Breast epithelium (tissue), 3 donors: ENCODE data around the gene PLA2G2A.

Experiments used
- POLR2A ChIP-seq: fragments of 450-650 bp; IDR thresholded peaks from one replicate; pipeline ENCODE4 v1.6.1; 2016; ENCODE audit warnings: antibody characterized with exemption, mild to moderate bottlenecking, moderate library complexity
- POLR2AphosphoS5 ChIP-seq, 3 donors: sonication (generic); formaldehyde crosslinking; IDR thresholded peaks; one replicate each; pipeline ENCODE4 v1.6.1; 2017; ENCODE audit warnings: antibody characterized with exemption in 3 of 3
- TF ChIP-seq, protein P1 (sequence below), 3 donors: fragments of 450-650 bp; IDR thresholded peaks; one replicate each; pipeline ENCODE4 v1.5.1; 2016 to 2017; ENCODE audit warnings: antibody characterized with exemption in 3 of 3, mild to moderate bottlenecking in 3 of 3, moderate library complexity in 3 of 3

DNA sequence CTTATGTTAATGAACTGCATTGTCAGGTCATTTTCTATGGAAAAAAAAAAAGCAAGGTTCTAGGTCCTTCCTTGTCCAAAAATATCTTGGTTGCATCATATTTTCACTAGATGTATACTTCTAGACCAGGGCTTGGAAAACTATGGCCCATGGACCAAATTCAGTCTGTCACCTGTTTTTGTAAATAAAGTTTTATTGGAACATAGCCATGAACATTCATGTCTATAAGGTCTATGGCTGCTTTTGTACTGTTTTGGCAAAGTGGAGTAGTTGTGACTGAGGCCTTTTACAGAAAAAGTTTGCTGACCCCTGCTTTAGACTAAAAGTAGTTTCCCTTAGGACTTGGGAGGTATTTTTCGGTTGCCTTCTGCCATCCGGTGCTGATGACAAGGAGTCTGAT lies 36.8 kb downstream of the PLA2G2A start:
- TF ChIP-seq POLR2AphosphoS5 (IDR thresholded peaks at IDR 0.05) (no peak), POLR2A (no peak)
- TF ChIP-seq, protein P1, sequence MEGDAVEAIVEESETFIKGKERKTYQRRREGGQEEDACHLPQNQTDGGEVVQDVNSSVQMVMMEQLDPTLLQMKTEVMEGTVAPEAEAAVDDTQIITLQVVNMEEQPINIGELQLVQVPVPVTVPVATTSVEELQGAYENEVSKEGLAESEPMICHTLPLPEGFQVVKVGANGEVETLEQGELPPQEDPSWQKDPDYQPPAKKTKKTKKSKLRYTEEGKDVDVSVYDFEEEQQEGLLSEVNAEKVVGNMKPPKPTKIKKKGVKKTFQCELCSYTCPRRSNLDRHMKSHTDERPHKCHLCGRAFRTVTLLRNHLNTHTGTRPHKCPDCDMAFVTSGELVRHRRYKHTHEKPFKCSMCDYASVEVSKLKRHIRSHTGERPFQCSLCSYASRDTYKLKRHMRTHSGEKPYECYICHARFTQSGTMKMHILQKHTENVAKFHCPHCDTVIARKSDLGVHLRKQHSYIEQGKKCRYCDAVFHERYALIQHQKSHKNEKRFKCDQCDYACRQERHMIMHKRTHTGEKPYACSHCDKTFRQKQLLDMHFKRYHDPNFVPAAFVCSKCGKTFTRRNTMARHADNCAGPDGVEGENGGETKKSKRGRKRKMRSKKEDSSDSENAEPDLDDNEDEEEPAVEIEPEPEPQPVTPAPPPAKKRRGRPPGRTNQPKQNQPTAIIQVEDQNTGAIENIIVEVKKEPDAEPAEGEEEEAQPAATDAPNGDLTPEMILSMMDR (IDR thresholded peaks at IDR 0.05), result no peak
